Measurements from ENCODE around the gene CADPS.

CADPS gene

GRCh38 chr3:62874711-62875557 is at the start of gene CADPS:
Gene CADPS, minus strand, starts transcription at chr3:62875416. Its CDS starts 387 bp downstream, at chr3:62875029.
- DNase-seq: no peak

- DNase-seq: no peak
Measured at GRCh38 chr3:62923066-62923465, 47.9 kb upstream of the CADPS start.

- DNase-seq: no peak
Measured at GRCh38 chr3:62922326-62922725, 47.1 kb upstream of the CADPS start.

GRCh38 chr3:62920466-62920784 is 45.2 kb upstream of the CADPS start:
- DNase-seq: no peak

- DNase-seq: no peak
Measured at GRCh38 chr3:62919784-62920465, 44.7 kb upstream of the CADPS start.

GRCh38 chr3:62918777-62919176 is 43.6 kb upstream of the CADPS start:
- DNase-seq: no peak

- DNase-seq: no peak
Measured at GRCh38 chr3:62918131-62918530, 42.9 kb upstream of the CADPS start.

GRCh38 chr3:62911526-62911925 is 36.3 kb upstream of the CADPS start:
- no peak for DNase-seq

- DNase-seq: no peak
Measured at GRCh38 chr3:62905331-62905730, 30.1 kb upstream of the CADPS start.

- no peak for DNase-seq
Measured at GRCh38 chr3:62898530-62899496, 23.6 kb upstream of the CADPS start.

- no peak for DNase-seq
Measured at GRCh38 chr3:62895901-62896300, 20.7 kb upstream of the CADPS start.

GRCh38 chr3:62892951-62893350 is 17.7 kb upstream of the CADPS start:
- DNase-seq: no peak

GRCh38 chr3:62892045-62892444 is 16.8 kb upstream of the CADPS start:
- no peak for DNase-seq

- DNase-seq: no peak
Measured at GRCh38 chr3:62888778-62889177, 13.6 kb upstream of the CADPS start.

- DNase-seq: no peak
Measured at GRCh38 chr3:62888180-62888579, 13.0 kb upstream of the CADPS start.

- no peak for DNase-seq
Measured at GRCh38 chr3:62885136-62885535, 9.9 kb upstream of the CADPS start.

- no peak for DNase-seq
Measured at GRCh38 chr3:62884096-62884870, 9.1 kb upstream of the CADPS start.

- DNase-seq: no peak
Measured at GRCh38 chr3:62882676-62883200, 7.5 kb upstream of the CADPS start.

GRCh38 chr3:62876064-62876463 is 848 bp upstream of the CADPS start:
- no peak for DNase-seq

GRCh38 chr3:62875558-62876002 is 364 bp upstream of the CADPS start:
- DNase-seq: no peak

- DNase-seq: no peak
Measured at GRCh38 chr3:62873761-62874710, 1.2 kb downstream of the CADPS start.
